BJ (cell line): ENCODE measurements around the gene ODAPH. TPM values are rescaled to one million over a fixed set of nuclear protein-coding genes. Genes with fewer than 3 reads are reported as not detected.

ENCODE experiments used
- CTCF ChIA-PET: fragments of 350-600 bp; formaldehyde crosslinking; extraction: SDS; loops from one replicate; lab custom pipeline; 2021; ENCODE audit warnings: antibody characterized with exemption, inconsistent platforms; lab: Yijun Ruan, JAX
- POLR2A ChIA-PET: fragments of 300-600 bp; sonication (Branson Sonifier 250); formaldehyde crosslinking; extraction: SDS; loops from one replicate; lab custom pipeline; 2021; ENCODE audit warnings: antibody characterized with exemption; lab: Charles Lee
- DNase-seq: peaks from one replicate; pipeline ENCODE4 v3.0.0-alpha.2; 2011; ENCODE audit warnings: low read depth
- H3K27me3 ChIP-seq: 2 replicates; pipeline ENCODE4 v1.6.0; 2011; ENCODE audit warnings: low read length; ENCODE audit not compliant: control insufficient read depth, insufficient read depth
- H3K36me3 ChIP-seq: 2 replicates; pipeline ENCODE4 v1.5.1; 2011; ENCODE audit warnings: low read length; ENCODE audit not compliant: control insufficient read depth, insufficient read depth
- H3K4me3 ChIP-seq: 2 replicates; pipeline ENCODE4 v1.5.1; 2011; ENCODE audit warnings: low read depth, mild to moderate bottlenecking, control low read depth, low read length
- polyA plus RNA-seq: library from polyadenylated mRNA; depleted of rRNA; stranded (reverse); fragments of >200 nt; gene quantifications from 2 replicates; pipeline ENCODE4 v1.2.3, GENCODE V29; 2011; rRNA removed
- TF ChIP-seq, protein P1 (sequence below): IDR thresholded peaks from 2 replicates; pipeline ENCODE4 v1.5.1; 2011; ENCODE audit warnings: low read depth, mild to moderate bottlenecking, control low read depth, inconsistent platforms, low read length, moderate library complexity; ENCODE audit not compliant: insufficient read depth

The ODAPH gene
- polyA plus RNA-seq, 1 experiment, result not detected

DNA sequence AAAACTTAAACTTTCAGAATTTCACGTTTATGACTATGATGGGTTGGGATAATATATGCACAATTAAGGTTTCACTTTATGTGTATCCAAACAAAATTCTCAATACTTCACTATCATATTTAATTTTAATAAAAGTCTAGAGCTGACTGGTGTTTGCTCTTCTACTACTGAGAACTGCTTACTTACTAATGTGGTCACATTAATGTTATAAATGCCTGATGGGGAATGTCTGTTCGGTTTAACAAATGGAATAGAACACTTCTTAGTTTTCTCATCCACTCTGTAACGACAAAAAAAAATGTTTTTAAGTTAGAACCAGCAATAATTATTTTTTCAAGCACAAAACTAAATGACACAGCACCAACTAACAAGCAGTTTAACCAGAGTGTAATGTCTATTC lies 40.2 kb downstream of the ODAPH start:
- DNase-seq, result no peak
- TF ChIP-seq, protein P1, sequence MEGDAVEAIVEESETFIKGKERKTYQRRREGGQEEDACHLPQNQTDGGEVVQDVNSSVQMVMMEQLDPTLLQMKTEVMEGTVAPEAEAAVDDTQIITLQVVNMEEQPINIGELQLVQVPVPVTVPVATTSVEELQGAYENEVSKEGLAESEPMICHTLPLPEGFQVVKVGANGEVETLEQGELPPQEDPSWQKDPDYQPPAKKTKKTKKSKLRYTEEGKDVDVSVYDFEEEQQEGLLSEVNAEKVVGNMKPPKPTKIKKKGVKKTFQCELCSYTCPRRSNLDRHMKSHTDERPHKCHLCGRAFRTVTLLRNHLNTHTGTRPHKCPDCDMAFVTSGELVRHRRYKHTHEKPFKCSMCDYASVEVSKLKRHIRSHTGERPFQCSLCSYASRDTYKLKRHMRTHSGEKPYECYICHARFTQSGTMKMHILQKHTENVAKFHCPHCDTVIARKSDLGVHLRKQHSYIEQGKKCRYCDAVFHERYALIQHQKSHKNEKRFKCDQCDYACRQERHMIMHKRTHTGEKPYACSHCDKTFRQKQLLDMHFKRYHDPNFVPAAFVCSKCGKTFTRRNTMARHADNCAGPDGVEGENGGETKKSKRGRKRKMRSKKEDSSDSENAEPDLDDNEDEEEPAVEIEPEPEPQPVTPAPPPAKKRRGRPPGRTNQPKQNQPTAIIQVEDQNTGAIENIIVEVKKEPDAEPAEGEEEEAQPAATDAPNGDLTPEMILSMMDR, result no peak
- Histone ChIP-seq H3K27me3 (no peaks in the 10 kb centered on the region), H3K4me3 (no peak overlapping the region), H3K36me3 (no peaks in the 10 kb centered on the region)
- CTCF ChIA-PET, result interaction anchor here (0.7 kb wide), 1 partner anchor 252 kb away, joined by 4 read pairs; no protein-coding TSS in a partner anchor
- POLR2A ChIA-PET, result no interaction called here

- TF ChIP-seq, protein P1, result no peak
- Histone ChIP-seq H3K27me3 (no peaks in the 10 kb centered on the region), H3K36me3 (no peaks in the 10 kb centered on the region), H3K4me3 (no peak overlapping the region)
- POLR2A ChIA-PET, result no interaction called here
- peak; percentile 25 for DNase-seq
- CTCF ChIA-PET, result no interaction called here
These were observed 42.5 kb downstream of the ODAPH start for GRCh38 chr4:75598390-75598789.

DNA sequence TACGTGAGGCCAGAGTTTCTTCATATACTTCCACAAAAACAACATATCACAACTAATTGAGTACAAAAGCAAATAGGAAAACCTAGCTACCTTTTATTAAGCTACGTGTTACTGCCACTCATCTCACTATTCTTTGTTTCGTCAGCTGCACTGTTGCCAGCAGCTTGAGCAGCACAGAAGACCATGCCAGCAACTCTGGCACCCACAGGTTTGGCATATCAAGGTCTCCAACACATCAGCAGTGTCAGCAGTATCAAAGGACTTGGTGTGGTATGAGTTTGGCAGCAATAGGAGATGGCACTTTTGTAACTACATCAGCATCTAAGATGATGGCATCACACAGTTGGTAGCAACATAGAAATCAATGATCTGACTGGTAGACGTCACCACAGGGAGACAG lies 43.8 kb downstream of the ODAPH start:
- no peaks in the 10 kb centered on the region for H3K36me3 ChIP-seq
- ChIA-PET POLR2A (no interaction called here), CTCF (no interaction called here)
- no peak overlapping the region for H3K4me3 ChIP-seq
- H3K27me3 ChIP-seq, result no peaks in the 10 kb centered on the region
- DNase-seq, result no peak
- TF ChIP-seq, protein P1, result no peak

GRCh38 chr4:75605928-75606327 lies 50.1 kb downstream of the ODAPH start:
- ChIA-PET CTCF (no interaction called here), POLR2A (no interaction called here)
- Histone ChIP-seq H3K4me3 (no peak overlapping the region), H3K36me3 (no peaks in the 10 kb centered on the region), H3K27me3 (no peaks in the 10 kb centered on the region)
- TF ChIP-seq, protein P1, result no peak
- no peak for DNase-seq

DNA sequence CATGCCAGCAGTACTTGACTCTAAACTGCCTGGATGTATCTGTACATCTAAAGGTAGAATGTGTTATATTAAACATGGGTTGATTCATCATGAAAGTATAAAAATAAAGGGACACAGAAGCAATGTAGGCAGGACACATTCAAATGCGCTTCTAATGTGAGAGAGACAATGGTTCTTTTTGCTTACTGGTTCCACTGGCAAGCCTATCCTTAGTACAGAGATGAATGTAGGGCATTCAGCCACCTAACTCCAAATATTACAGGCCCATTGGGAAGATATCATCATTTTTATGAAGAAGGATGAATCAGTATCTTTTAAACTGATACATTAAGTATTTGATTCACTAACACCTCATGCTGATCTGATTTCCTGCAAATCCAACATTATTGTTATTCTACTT lies 56.4 kb downstream of the ODAPH start:
- Histone ChIP-seq H3K4me3 (no peak overlapping the region), H3K27me3 (no peaks in the 10 kb centered on the region), H3K36me3 (no peaks in the 10 kb centered on the region)
- CTCF ChIA-PET, result no interaction called here
- TF ChIP-seq, protein P1, result no peak
- POLR2A ChIA-PET, result no interaction called here
- no peak for DNase-seq

Other genes starting within 250 kb of the ODAPH start
- gene RCHY1, start 41.7 kb upstream of the ODAPH start, polyA plus RNA-seq, result 11.0 and 19.4 TPM in 2 replicates
- 7.3 and 12.4 TPM in 2 replicates for gene THAP6, start 41.6 kb upstream of the ODAPH start, polyA plus RNA-seq
- gene CDKL2, start 74.5 kb downstream of the ODAPH start, polyA plus RNA-seq, result 0.38 and 0.39 TPM in 2 replicates
- gene G3BP2, start 117.3 kb downstream of the ODAPH start, polyA plus RNA-seq, result 57.6 and 117 TPM in 2 replicates
- gene USO1, start 168.5 kb downstream of the ODAPH start, polyA plus RNA-seq, result 41.3 and 90.3 TPM in 2 replicates